Ishikawa (cell line): ENCODE results near the gene RBCK1.

ENCODE experiments used
- CEBPB ChIP-seq: IDR thresholded peaks from 2 replicates; pipeline ENCODE4 v1.6.1; 2012
- CREB1 ChIP-seq: IDR thresholded peaks from 2 replicates; pipeline ENCODE4 v1.6.1; 2012; ENCODE audit warnings: low read depth
- EGR1 ChIP-seq: IDR thresholded peaks from 2 replicates; pipeline ENCODE4 v1.6.1; 2012
- EP300 ChIP-seq: IDR thresholded peaks from 2 replicates; pipeline ENCODE4 v1.6.1; 2012; ENCODE audit warnings: borderline replicate concordance
- FOXM1 ChIP-seq: IDR thresholded peaks from 2 replicates; pipeline ENCODE4 v1.6.1; 2012; ENCODE audit warnings: low read depth, borderline replicate concordance
- MAX ChIP-seq: IDR thresholded peaks from 2 replicates; pipeline ENCODE4 v1.6.1; 2012
- NFIC ChIP-seq: IDR thresholded peaks from 2 replicates; pipeline ENCODE4 v1.6.1; 2012
- RAD21 ChIP-seq: IDR thresholded peaks from 2 replicates; pipeline ENCODE4 v1.6.1; 2012; ENCODE audit warnings: low read depth
- REST ChIP-seq: IDR thresholded peaks from 2 replicates; pipeline ENCODE4 v1.6.1; 2012; ENCODE audit warnings: low read depth, mild to moderate bottlenecking
- TAF1 ChIP-seq: IDR thresholded peaks from 2 replicates; pipeline ENCODE4 v1.6.1; 2012; ENCODE audit warnings: low read depth, mild to moderate bottlenecking
- TCF12 ChIP-seq: IDR thresholded peaks from 2 replicates; pipeline ENCODE4 v1.6.1; 2012; ENCODE audit warnings: low read depth
- TEAD4 ChIP-seq: IDR thresholded peaks from 2 replicates; pipeline ENCODE4 v1.6.1; 2012
- USF1 ChIP-seq: IDR thresholded peaks from 2 replicates; pipeline ENCODE4 v1.6.1; 2012
- YY1 ChIP-seq: IDR thresholded peaks from 2 replicates; pipeline ENCODE4 v1.6.1; 2012; ENCODE audit warnings: low read depth
- ZBTB7A ChIP-seq: IDR thresholded peaks from 2 replicates; pipeline ENCODE4 v1.6.1; 2012; ENCODE audit warnings: low read depth

The RBCK1 gene

GRCh38 chr20:407953-408842, at the start of gene RBCK1:
Gene RBCK1 (plus strand): TSS chr20:408299. CDS start chr20:408758, 459 bp downstream.
- TF ChIP-seq TAF1 (peak; percentile 78), ZBTB7A (peak; percentile 28; the same call in 1 of the 2 replicates), USF1 (no peak), RAD21 (no peak), TCF12 (peak; percentile 24; the same call in 1 of the 2 replicates)

- TF ChIP-seq EGR1 (no peak), EP300 (no peak), ZBTB7A (no peak), TCF12 (no peak), REST (no peak), TAF1 (no peak), TEAD4 (no peak), YY1 (no peak), MAX (no peak), CREB1 (no peak), FOXM1 (no peak), USF1 (no peak), NFIC (no peak), CEBPB (no peak)
Measured at GRCh38 chr20:358891-359555, 49.1 kb upstream of the RBCK1 start.

- no peak for TF ChIP-seq USF1
- peak; percentile 70 for TF ChIP-seq TEAD4
- no peak for TF ChIP-seq MAX
- TF ChIP-seq TAF1, result no peak
- TF ChIP-seq TCF12, result peak; percentile 60; the same call in 1 of the 2 replicates
- TF ChIP-seq REST, result no peak
- TF ChIP-seq EP300, result peak; percentile 45; the same call in 1 of the 2 replicates
- no peak for TF ChIP-seq ZBTB7A
- peak; percentile 56 for TF ChIP-seq NFIC
- TF ChIP-seq FOXM1, result no peak
- TF ChIP-seq RAD21, result no peak
- no peak for TF ChIP-seq CEBPB
- no peak for TF ChIP-seq CREB1
Measured at GRCh38 chr20:361561-361960, 46.5 kb upstream of the RBCK1 start.

- TF ChIP-seq NFIC (peak; percentile 92), TAF1 (no peak), FOXM1 (no peak), TCF12 (no peak; the same call in 1 of the 2 replicates), ZBTB7A (no peak), TEAD4 (no peak; the same call in 1 of the 2 replicates), USF1 (peak; percentile 96), EGR1 (no peak), EP300 (peak; percentile 51; the same call in 1 of the 2 replicates), MAX (peak; percentile 98), CEBPB (peak; percentile 84), REST (no peak), YY1 (peak; percentile 30; the same call in 1 of the 2 replicates), RAD21 (peak; percentile 68), CREB1 (no peak)
Measured at GRCh38 chr20:362271-363254, 45.5 kb upstream of the RBCK1 start.
